ENCODE data around the gene WASF3. TPM values are rescaled to one million over a fixed set of nuclear protein-coding genes. Genes with fewer than 3 reads are reported as not detected.
A peak's percentile ranks its signal among the peaks of the same experiment; 100 is the strongest.

WASF3 gene
- total and polyA plus RNA-seq, 12 donors: 12.6 to 63.3 (median 37.6) TPM

DNA sequence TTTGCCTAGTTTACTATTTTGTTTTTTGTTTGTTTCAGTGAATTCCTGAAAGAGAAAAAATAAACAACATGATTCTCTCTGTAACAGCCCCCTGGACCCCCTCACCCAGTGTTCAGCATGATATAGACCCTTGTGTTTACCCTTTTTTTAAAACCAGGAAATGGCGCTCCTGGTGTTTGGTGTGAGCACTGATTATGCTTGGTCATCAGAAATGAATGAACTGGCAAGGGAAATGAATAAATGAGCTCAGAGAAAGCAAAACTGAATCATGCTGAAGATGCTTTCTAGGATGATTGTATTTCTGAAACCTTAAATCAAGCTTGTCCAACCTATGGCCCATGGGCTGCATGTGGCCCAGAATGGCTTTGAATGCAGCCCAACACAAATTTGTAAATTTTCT lies 22.1 kb downstream of the WASF3 start:
- H3K36me3 ChIP-seq (replicated peaks in 1 of 2): no peaks in the 10 kb centered on the region

DNA sequence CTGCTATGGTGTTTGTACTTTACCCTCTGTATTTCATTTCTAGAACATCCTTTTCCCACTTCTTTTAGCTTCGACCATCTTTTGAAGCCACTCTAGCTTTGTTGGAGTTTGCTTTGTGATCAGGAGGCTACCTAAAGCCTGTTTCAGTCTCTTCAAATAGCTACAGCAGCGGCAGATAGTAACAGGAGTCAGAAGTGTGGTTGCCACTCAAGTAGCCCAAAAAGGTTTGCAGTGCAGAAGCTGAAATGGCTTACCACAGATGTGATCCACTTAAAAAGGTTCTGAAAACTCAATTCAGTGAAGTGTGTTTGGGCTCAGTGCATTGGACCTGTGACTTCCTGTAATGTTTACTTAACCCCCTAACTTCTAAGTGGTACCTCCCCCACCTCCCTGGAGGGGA lies 26.2 kb downstream of the WASF3 start:
- H3K27ac ChIP-seq: peak overlapping the region in 1 of 5 donors; percentile 37
- TF ChIP-seq POLR2A (IDR thresholded peaks at IDR 0.05): no peak
- TF ChIP-seq, protein P1, sequence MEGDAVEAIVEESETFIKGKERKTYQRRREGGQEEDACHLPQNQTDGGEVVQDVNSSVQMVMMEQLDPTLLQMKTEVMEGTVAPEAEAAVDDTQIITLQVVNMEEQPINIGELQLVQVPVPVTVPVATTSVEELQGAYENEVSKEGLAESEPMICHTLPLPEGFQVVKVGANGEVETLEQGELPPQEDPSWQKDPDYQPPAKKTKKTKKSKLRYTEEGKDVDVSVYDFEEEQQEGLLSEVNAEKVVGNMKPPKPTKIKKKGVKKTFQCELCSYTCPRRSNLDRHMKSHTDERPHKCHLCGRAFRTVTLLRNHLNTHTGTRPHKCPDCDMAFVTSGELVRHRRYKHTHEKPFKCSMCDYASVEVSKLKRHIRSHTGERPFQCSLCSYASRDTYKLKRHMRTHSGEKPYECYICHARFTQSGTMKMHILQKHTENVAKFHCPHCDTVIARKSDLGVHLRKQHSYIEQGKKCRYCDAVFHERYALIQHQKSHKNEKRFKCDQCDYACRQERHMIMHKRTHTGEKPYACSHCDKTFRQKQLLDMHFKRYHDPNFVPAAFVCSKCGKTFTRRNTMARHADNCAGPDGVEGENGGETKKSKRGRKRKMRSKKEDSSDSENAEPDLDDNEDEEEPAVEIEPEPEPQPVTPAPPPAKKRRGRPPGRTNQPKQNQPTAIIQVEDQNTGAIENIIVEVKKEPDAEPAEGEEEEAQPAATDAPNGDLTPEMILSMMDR (IDR thresholded peaks at IDR 0.05): no peak
- no peaks in the 10 kb centered on the region for H3K27me3 ChIP-seq
- no peaks in the 10 kb centered on the region for H3K9me3 ChIP-seq (replicated peaks in 1 of 3)
- no peak overlapping the region for H3K4me3 ChIP-seq
- H3K4me1 ChIP-seq (replicated peaks in 1 of 2): peaks cover 16 to 32% of the 10 kb centered on the region in 2 donors
- intact Hi-C loops (cut with DNase I): no loop called here
- no peak for DNase-seq
- H3K36me3 ChIP-seq (replicated peaks in 1 of 2): no peaks in the 10 kb centered on the region
- 79 to 86% (median 82%) methylated on average over 2 of the region's 2 CpGs for WGBS, 4 donors

More for the DNA sequence above, 22.1 kb downstream of the WASF3 start:
- Histone ChIP-seq H3K4me3 (no peak overlapping the region), H3K27ac (no peak overlapping the region), H3K27me3 (no peaks in the 10 kb centered on the region), H3K4me1 (replicated peaks in 1 of 2) (peaks cover 12 to 18% of the 10 kb centered on the region in 2 donors), H3K9me3 (replicated peaks in 1 of 3) (no peaks in the 10 kb centered on the region)
- intact Hi-C loops (cut with DNase I): no loop called here
- TF ChIP-seq, protein P1 (IDR thresholded peaks at IDR 0.05): no peak
- TF ChIP-seq POLR2A (IDR thresholded peaks at IDR 0.05): no peak
- no peak for DNase-seq
- 95 to 100% (median 98%) methylated on average over 1 of the region's 1 CpG for WGBS, 4 donors

DNA sequence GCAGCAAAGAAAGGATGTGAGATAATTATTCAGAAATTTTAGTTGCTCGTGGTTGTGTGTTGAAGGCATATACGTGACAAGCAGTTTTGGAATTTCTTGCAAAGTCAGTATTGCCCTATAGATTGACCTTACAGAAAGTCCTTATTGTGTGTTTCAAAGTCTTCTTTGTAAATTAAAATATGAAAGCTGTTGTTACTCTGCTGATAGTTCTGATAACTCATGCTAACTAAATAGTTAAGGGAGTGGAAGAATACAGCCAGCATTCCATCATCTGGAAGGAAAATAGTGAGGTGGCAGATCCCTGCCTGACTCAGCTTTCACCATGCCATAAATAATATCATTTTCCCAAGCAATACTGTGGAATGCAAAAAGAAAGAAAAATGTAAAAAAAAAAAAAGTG lies 27.2 kb downstream of the WASF3 start:
- peaks cover 21 to 37% of the 10 kb centered on the region in 2 donors for H3K4me1 ChIP-seq (replicated peaks in 1 of 2)
- H3K27me3 ChIP-seq: no peaks in the 10 kb centered on the region
- no peaks in the 10 kb centered on the region for H3K9me3 ChIP-seq (replicated peaks in 1 of 3)
- TF ChIP-seq, protein P1 (IDR thresholded peaks at IDR 0.05): no peak
- TF ChIP-seq POLR2A (IDR thresholded peaks at IDR 0.05): no peak
- WGBS, 4 donors: 26 to 42% (median 39%) methylated on average over 2 of the region's 2 CpGs
- H3K27ac ChIP-seq: peak overlapping the region in 3 of 5 donors; percentile 15 to 37 (median 33)
- peak in 2 of 7 donors; percentile 22 to 28 for DNase-seq
- H3K36me3 ChIP-seq (replicated peaks in 1 of 2): no peaks in the 10 kb centered on the region
- intact Hi-C loops (cut with DNase I): no loop called here
- H3K4me3 ChIP-seq: peak overlapping the region in 1 of 4 donors; percentile 3

DNA sequence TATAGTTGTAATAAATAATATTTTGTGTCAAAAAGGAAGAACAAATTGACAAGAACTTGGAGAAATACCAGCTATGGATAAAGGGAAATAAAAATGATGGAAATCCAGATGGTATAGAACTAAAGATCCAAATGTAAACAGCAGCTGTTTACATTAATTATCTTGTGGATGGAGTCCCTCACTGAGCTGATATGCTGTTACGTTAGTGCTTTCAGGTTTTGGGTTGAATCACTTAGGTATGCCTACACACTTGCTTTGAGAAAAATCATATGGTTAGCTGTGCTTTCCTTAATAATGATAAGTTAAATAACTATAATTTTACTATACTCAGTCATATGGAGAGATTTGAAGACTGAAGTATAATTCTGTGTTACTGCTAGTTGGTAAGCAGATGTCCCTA lies 27.7 kb downstream of the WASF3 start:
- Histone ChIP-seq H3K36me3 (replicated peaks in 1 of 2) (no peaks in the 10 kb centered on the region), H3K9me3 (replicated peaks in 1 of 3) (no peaks in the 10 kb centered on the region), H3K4me1 (replicated peaks in 1 of 2) (peaks cover 25 to 41% of the 10 kb centered on the region in 2 donors), H3K27me3 (no peaks in the 10 kb centered on the region), H3K4me3 (no peak overlapping the region), H3K27ac (peak overlapping the region in 1 of 5 donors; percentile 36)
- WGBS, 4 donors: 28 to 48% (median 42%) methylated on average over 1 of the region's 1 CpG
- TF ChIP-seq POLR2A (IDR thresholded peaks at IDR 0.05): no peak
- TF ChIP-seq, protein P1 (IDR thresholded peaks at IDR 0.05): no peak
- intact Hi-C loops (cut with DNase I): no loop called here
- no peak for DNase-seq
